Ectodermal cell (in vitro differentiated cells): ENCODE results near the gene ZNF326.

Experiments used
- H3K27ac ChIP-seq: 2 replicates; pipeline ENCODE4 v1.7.0; 2013; ENCODE audit warnings: mild to moderate bottlenecking, low read depth, low read length; ENCODE audit not compliant: insufficient read depth, poor library complexity, severe bottlenecking
- H3K27me3 ChIP-seq: 2 replicates; pipeline ENCODE4 v1.7.0; 2013; ENCODE audit warnings: mild to moderate bottlenecking, low read length; ENCODE audit not compliant: insufficient read depth, control insufficient read depth, poor library complexity, severe bottlenecking
- H3K36me3 ChIP-seq: one replicate; pipeline ENCODE4 v1.7.0; 2013; ENCODE audit warnings: low read length; ENCODE audit not compliant: control insufficient read depth, insufficient read depth
- H3K4me1 ChIP-seq: one replicate; pipeline ENCODE4 v1.7.0; 2013; ENCODE audit warnings: low read length; ENCODE audit not compliant: control insufficient read depth, insufficient read depth
- H3K4me3 ChIP-seq: 2 replicates; pipeline ENCODE4 v1.7.0; 2013; ENCODE audit warnings: low read depth, low read length, control low read depth; ENCODE audit not compliant: insufficient read depth
- H3K9me3 ChIP-seq: 2 replicates; pipeline ENCODE4 v1.7.0; 2013; ENCODE audit warnings: mild to moderate bottlenecking, low read length, moderate library complexity; ENCODE audit not compliant: control insufficient read depth
- WGBS, 2 experiments: methylation state at CpG; one replicate each; pipeline ENCODE4 v1.1.7; 2013; ENCODE audit warnings: missing lambda C conversion rate in 2 of 2; 5-methylcytosine and 5-hydroxymethylcytosine counted together

ZNF326 gene

GRCh38 chr1:89965193-89965768 is 29.6 kb upstream of the ZNF326 start:
- WGBS, 2 experiments, result 92 to 93% methylated on average over 4 of the region's 4 CpGs
- no peak overlapping the region for H3K4me3 ChIP-seq
- no peak overlapping the region for H3K27ac ChIP-seq

GRCh38 chr1:89966656-89967055 is 28.3 kb upstream of the ZNF326 start:
- Histone ChIP-seq H3K27ac (no peak overlapping the region), H3K9me3 (no peaks in the 10 kb centered on the region)
- WGBS, 2 experiments, result 89 to 94% methylated on average over 5 of the region's 5 CpGs

More at GRCh38 chr1:89965193-89965768, 29.6 kb upstream of the ZNF326 start:
- no peaks in the 10 kb centered on the region for H3K4me1 ChIP-seq
- no peaks in the 10 kb centered on the region for H3K36me3 ChIP-seq
- no peaks in the 10 kb centered on the region for H3K27me3 ChIP-seq
- no peaks in the 10 kb centered on the region for H3K9me3 ChIP-seq

GRCh38 chr1:89971600-89971999 is 23.3 kb upstream of the ZNF326 start:
- Histone ChIP-seq H3K9me3 (no peaks in the 10 kb centered on the region), H3K4me1 (no peaks in the 10 kb centered on the region), H3K27ac (no peak overlapping the region), H3K36me3 (no peaks in the 10 kb centered on the region), H3K27me3 (no peaks in the 10 kb centered on the region), H3K4me3 (no peak overlapping the region)
- 100% methylated on average over 1 of the region's 1 CpG for WGBS, 2 experiments

More at GRCh38 chr1:89966656-89967055, 28.3 kb upstream of the ZNF326 start:
- H3K36me3 ChIP-seq, result no peaks in the 10 kb centered on the region
- no peaks in the 10 kb centered on the region for H3K27me3 ChIP-seq
- no peak overlapping the region for H3K4me3 ChIP-seq
- H3K4me1 ChIP-seq, result no peaks in the 10 kb centered on the region

- H3K9me3 ChIP-seq, result no peaks in the 10 kb centered on the region
- no peak overlapping the region for H3K27ac ChIP-seq
Measured at GRCh38 chr1:89972024-89972423, 22.9 kb upstream of the ZNF326 start.

GRCh38 chr1:89973471-89974127 is 21.3 kb upstream of the ZNF326 start:
- 74 to 94% methylated on average over 8 of the region's 8 CpGs for WGBS, 2 experiments
- Histone ChIP-seq H3K27me3 (no peaks in the 10 kb centered on the region), H3K4me3 (no peak overlapping the region), H3K27ac (no peak overlapping the region), H3K9me3 (no peaks in the 10 kb centered on the region), H3K36me3 (no peaks in the 10 kb centered on the region), H3K4me1 (no peaks in the 10 kb centered on the region)

More at GRCh38 chr1:89972024-89972423, 22.9 kb upstream of the ZNF326 start:
- Histone ChIP-seq H3K4me1 (no peaks in the 10 kb centered on the region), H3K4me3 (no peak overlapping the region), H3K27me3 (no peaks in the 10 kb centered on the region), H3K36me3 (no peaks in the 10 kb centered on the region)

- no peaks in the 10 kb centered on the region for H3K9me3 ChIP-seq
- no peaks in the 10 kb centered on the region for H3K36me3 ChIP-seq
- no peak overlapping the region for H3K4me3 ChIP-seq
- WGBS, 2 experiments, result 97 to 98% methylated on average over 4 of the region's 4 CpGs
- H3K27me3 ChIP-seq, result no peaks in the 10 kb centered on the region
- no peak overlapping the region for H3K27ac ChIP-seq
- no peaks in the 10 kb centered on the region for H3K4me1 ChIP-seq
Measured at GRCh38 chr1:89974256-89974655, 20.7 kb upstream of the ZNF326 start.

- Histone ChIP-seq H3K4me1 (no peaks in the 10 kb centered on the region), H3K27me3 (no peaks in the 10 kb centered on the region), H3K9me3 (no peaks in the 10 kb centered on the region), H3K36me3 (no peaks in the 10 kb centered on the region), H3K4me3 (no peak overlapping the region), H3K27ac (no peak overlapping the region)
- 82 to 88% methylated on average over 3 to 4 of the region's 4 CpGs for WGBS, 2 experiments
Measured at GRCh38 chr1:89974696-89975470, 20.0 kb upstream of the ZNF326 start.

- no peaks in the 10 kb centered on the region for H3K4me1 ChIP-seq
- H3K27me3 ChIP-seq, result no peaks in the 10 kb centered on the region
- H3K36me3 ChIP-seq, result no peaks in the 10 kb centered on the region
- no peak overlapping the region for H3K27ac ChIP-seq
- no peak overlapping the region for H3K4me3 ChIP-seq
- WGBS, 2 experiments, result 89 to 97% methylated on average over 4 of the region's 4 CpGs
- no peaks in the 10 kb centered on the region for H3K9me3 ChIP-seq
Measured at GRCh38 chr1:89975540-89976125, 19.3 kb upstream of the ZNF326 start.

- WGBS, 2 experiments, result 92% methylated on average over 1 of the region's 1 CpG; no CpG with 5 or more reads in 1 of the 2 experiments
Measured at GRCh38 chr1:89978755-89979154, 16.2 kb upstream of the ZNF326 start.

GRCh38 chr1:89980605-89981004 is 14.3 kb upstream of the ZNF326 start:
- Histone ChIP-seq H3K36me3 (no peaks in the 10 kb centered on the region), H3K27me3 (no peaks in the 10 kb centered on the region), H3K9me3 (no peaks in the 10 kb centered on the region), H3K27ac (no peak overlapping the region), H3K4me1 (no peaks in the 10 kb centered on the region), H3K4me3 (no peak overlapping the region)
- 75 to 80% methylated on average over 4 of the region's 4 CpGs for WGBS, 2 experiments

More at GRCh38 chr1:89978755-89979154, 16.2 kb upstream of the ZNF326 start:
- no peaks in the 10 kb centered on the region for H3K36me3 ChIP-seq
- H3K9me3 ChIP-seq, result no peaks in the 10 kb centered on the region
- no peaks in the 10 kb centered on the region for H3K27me3 ChIP-seq
- no peaks in the 10 kb centered on the region for H3K4me1 ChIP-seq
- no peak overlapping the region for H3K4me3 ChIP-seq
- H3K27ac ChIP-seq, result no peak overlapping the region
